Breast epithelium (tissue), 4 donors: ENCODE measurements around the gene ZNF396. TPM values are rescaled to one million over a fixed set of nuclear protein-coding genes. Genes with fewer than 3 reads are reported as not detected.

Source experiments
- DNase-seq, 2 donors: peaks; one replicate each; pipeline ENCODE4 v3.0.0-alpha.2; 2019; ENCODE audit warnings: low spot score in 2 of 2
- H3K27ac ChIP-seq, 2 donors: fragments of 200-600 bp; sonication (generic) in 1 of 2; one replicate each; pipeline ENCODE4 v1.5.1; 2016 to 2019; ENCODE audit warnings: mild to moderate bottlenecking in 1 of 2
- H3K27me3 ChIP-seq, 2 donors: fragments of 200-600 bp; sonication (generic) in 1 of 2; one replicate each; pipeline versions ENCODE4 v1.5.1 to v1.6.0; 2017 to 2019; ENCODE audit warnings: control low read depth in 1 of 2, mild to moderate bottlenecking in 1 of 2
- H3K36me3 ChIP-seq: fragments of 200-600 bp; one replicate; pipeline ENCODE4 v1.5.1; 2019
- H3K4me1 ChIP-seq, 2 donors: fragments of 200-600 bp; sonication (generic); one replicate each; pipeline ENCODE4 v1.5.1; 2016 to 2019; ENCODE audit warnings: control low read depth in 1 of 2
- H3K4me3 ChIP-seq, 3 donors: fragments of 200-600 bp; sonication (generic); 1 replicate in 2 of 3; 2 replicates in 1 of 3; pipeline ENCODE4 v1.5.1; 2016 to 2019; ENCODE audit warnings: mild to moderate bottlenecking in 3 of 3, moderate library complexity in 2 of 3
- H3K9me3 ChIP-seq, 2 donors: fragments of 200-600 bp; sonication (generic) in 1 of 2; one replicate each; pipeline ENCODE4 v1.5.1; 2016 to 2019; ENCODE audit warnings: control low read depth in 1 of 2
- CTCF ChIP-seq, 3 donors: fragments of 450-650 bp; IDR thresholded peaks; one replicate each; pipeline ENCODE4 v1.5.1; 2016 to 2017; ENCODE audit warnings: antibody characterized with exemption in 3 of 3, mild to moderate bottlenecking in 3 of 3, moderate library complexity in 3 of 3
- POLR2A ChIP-seq: fragments of 450-650 bp; IDR thresholded peaks from one replicate; pipeline ENCODE4 v1.6.1; 2016; ENCODE audit warnings: antibody characterized with exemption, mild to moderate bottlenecking, moderate library complexity
- POLR2AphosphoS5 ChIP-seq, 3 donors: sonication (generic); formaldehyde crosslinking; IDR thresholded peaks; one replicate each; pipeline ENCODE4 v1.6.1; 2017; ENCODE audit warnings: antibody characterized with exemption in 3 of 3
- intact Hi-C: fragments of 100-400 bp; cut with DNase I; formaldehyde crosslinking; loops from one replicate; pipeline ENCODE4 v1.15.1; 2023; ENCODE audit warnings: low total_unique reads
- total RNA-seq, 3 donors: library from RNA; depleted of rRNA; stranded (reverse); fragments of >200 nt; gene quantifications; one replicate each; pipeline ENCODE4 v1.1.0, GENCODE V29; 2016

The ZNF396 gene
- total RNA-seq, 3 donors from 2014 or later = 2.4 to 7.8 (median 4.3) TPM

GRCh38 chr18:35362531-35362930 lies 14.6 kb downstream of the ZNF396 start:
- Histone ChIP-seq H3K4me1 (no peaks in the 10 kb centered on the region), H3K4me3 (no peak overlapping the region), H3K27ac (no peak overlapping the region), H3K36me3 (no peaks in the 10 kb centered on the region), H3K9me3 (no peaks in the 10 kb centered on the region), H3K27me3 (no peaks in the 10 kb centered on the region)
- no peak for DNase-seq
- intact Hi-C loops = no loop called here
- TF ChIP-seq POLR2A (no peak), CTCF (IDR thresholded peaks at IDR 0.05) (no peak), POLR2AphosphoS5 (IDR thresholded peaks at IDR 0.05) (no peak)

GRCh38 chr18:35361570-35362321 lies 15.4 kb downstream of the ZNF396 start:
- Histone ChIP-seq H3K27me3 (no peaks in the 10 kb centered on the region), H3K4me3 (no peak overlapping the region), H3K27ac (no peak overlapping the region), H3K9me3 (no peaks in the 10 kb centered on the region), H3K36me3 (no peaks in the 10 kb centered on the region), H3K4me1 (no peaks in the 10 kb centered on the region)
- no peak for TF ChIP-seq POLR2A
- TF ChIP-seq POLR2AphosphoS5 (IDR thresholded peaks at IDR 0.05) = no peak
- TF ChIP-seq CTCF (IDR thresholded peaks at IDR 0.05) = no peak
- no peak for DNase-seq
- intact Hi-C loops = no loop called here

GRCh38 chr18:35355140-35355618 lies 22.0 kb downstream of the ZNF396 start:
- Histone ChIP-seq H3K9me3 (peaks cover 10 to 12% of the 10 kb centered on the region in 2 donors), H3K36me3 (no peaks in the 10 kb centered on the region), H3K27me3 (no peaks in the 10 kb centered on the region), H3K27ac (peak overlapping the region in 1 of 2 donors; percentile 33), H3K4me3 (no peak overlapping the region), H3K4me1 (no peaks in the 10 kb centered on the region)
- intact Hi-C loops = no loop called here
- TF ChIP-seq POLR2A (no peak), POLR2AphosphoS5 (IDR thresholded peaks at IDR 0.05) (no peak), CTCF (IDR thresholded peaks at IDR 0.05) (peak in 2 of 3 donors; percentile 52 to 57)
- peak in 1 of 2 donors; percentile 62 for DNase-seq

- no peak for DNase-seq
- no peak for TF ChIP-seq POLR2AphosphoS5 (IDR thresholded peaks at IDR 0.05)
- TF ChIP-seq CTCF (IDR thresholded peaks at IDR 0.05) = no peak
- no peak for TF ChIP-seq POLR2A
- H3K4me3 ChIP-seq = no peak overlapping the region
- no peaks in the 10 kb centered on the region for H3K4me1 ChIP-seq
- H3K36me3 ChIP-seq = no peaks in the 10 kb centered on the region
- H3K27ac ChIP-seq = no peak overlapping the region
- H3K9me3 ChIP-seq = peaks cover 10 to 12% of the 10 kb centered on the region in 2 donors
- intact Hi-C loops = no loop called here
- H3K27me3 ChIP-seq = no peaks in the 10 kb centered on the region
These were observed 24.4 kb downstream of the ZNF396 start for GRCh38 chr18:35352778-35353177.

GRCh38 chr18:35352283-35352682 lies 24.9 kb downstream of the ZNF396 start:
- TF ChIP-seq POLR2AphosphoS5 (IDR thresholded peaks at IDR 0.05) = no peak
- no peak for TF ChIP-seq POLR2A
- TF ChIP-seq CTCF (IDR thresholded peaks at IDR 0.05) = no peak
- Histone ChIP-seq H3K9me3 (peaks cover 10 to 12% of the 10 kb centered on the region in 2 donors), H3K4me1 (no peaks in the 10 kb centered on the region), H3K27ac (no peak overlapping the region), H3K4me3 (no peak overlapping the region), H3K27me3 (no peaks in the 10 kb centered on the region), H3K36me3 (no peaks in the 10 kb centered on the region)
- DNase-seq = no peak
- intact Hi-C loops = no loop called here
